ENCODE results near the gene COL6A1. TPM values are rescaled to one million over a fixed set of nuclear protein-coding genes. Genes with fewer than 3 reads are reported as not detected.
"Not testable (repeated sequence)": the region's sequence is repeated elsewhere in the genome, so short reads cannot be mapped to it uniquely, and the experiment has no call there.

The COL6A1 gene
- total RNA-seq, 1 donor from 2014 or later: 154 TPM

DNA sequence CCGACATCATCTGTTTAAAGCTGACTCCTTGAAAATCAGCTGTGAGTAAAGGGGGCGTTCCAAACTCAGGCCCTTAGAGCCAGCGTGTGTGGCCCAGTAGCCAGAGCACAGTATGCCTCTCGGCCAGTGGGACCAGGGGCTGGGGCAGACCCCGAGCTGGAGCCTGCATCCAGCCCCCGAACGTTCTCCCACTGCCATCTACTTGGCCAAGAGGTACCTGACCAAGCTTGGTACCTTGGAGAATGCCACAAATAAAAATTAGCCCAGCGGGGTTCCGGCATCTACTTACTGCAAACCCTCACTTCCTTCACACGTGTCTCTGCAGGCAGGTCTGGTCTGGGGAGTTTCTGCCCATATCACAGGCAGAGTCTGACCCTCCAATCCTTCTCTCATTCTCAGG lies 59.6 kb downstream of the COL6A1 start:
- intact Hi-C loops (cut with micrococcal nuclease): no loop called here

DNA sequence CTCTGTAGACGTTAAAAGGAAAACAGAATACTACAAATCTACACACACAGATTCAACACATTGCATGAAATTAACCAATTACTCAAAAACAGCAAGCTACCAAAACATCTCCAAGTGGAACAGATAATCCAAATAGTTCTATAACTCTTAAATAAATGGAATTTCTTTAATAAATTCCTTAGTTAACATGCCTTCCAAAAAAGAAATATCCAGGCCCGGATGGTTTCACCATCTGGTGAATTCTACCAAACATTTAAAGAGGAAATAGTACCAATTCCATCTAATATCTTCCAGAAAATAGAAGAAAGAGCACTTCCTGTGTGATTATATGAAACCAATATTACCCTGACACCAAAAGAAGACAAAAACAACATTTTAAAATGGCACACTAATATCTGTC lies 63.6 kb downstream of the COL6A1 start:
- no peak for DNase-seq
- Histone ChIP-seq H3K9me3 (replicated peaks) (no peaks in the 10 kb centered on the region), H3K36me3 (no peaks in the 10 kb centered on the region), H3K4me3 (no peak overlapping the region), H3K27ac (replicated peaks) (peak overlapping the region; percentile 47), H3K4me1 (peaks cover 8% of the 10 kb centered on the region), H3K27me3 (ENCODE audit: low read depth) (no peaks in the 10 kb centered on the region)
- intact Hi-C loops (cut with micrococcal nuclease): no loop called here
- TF ChIP-seq, protein P1, sequence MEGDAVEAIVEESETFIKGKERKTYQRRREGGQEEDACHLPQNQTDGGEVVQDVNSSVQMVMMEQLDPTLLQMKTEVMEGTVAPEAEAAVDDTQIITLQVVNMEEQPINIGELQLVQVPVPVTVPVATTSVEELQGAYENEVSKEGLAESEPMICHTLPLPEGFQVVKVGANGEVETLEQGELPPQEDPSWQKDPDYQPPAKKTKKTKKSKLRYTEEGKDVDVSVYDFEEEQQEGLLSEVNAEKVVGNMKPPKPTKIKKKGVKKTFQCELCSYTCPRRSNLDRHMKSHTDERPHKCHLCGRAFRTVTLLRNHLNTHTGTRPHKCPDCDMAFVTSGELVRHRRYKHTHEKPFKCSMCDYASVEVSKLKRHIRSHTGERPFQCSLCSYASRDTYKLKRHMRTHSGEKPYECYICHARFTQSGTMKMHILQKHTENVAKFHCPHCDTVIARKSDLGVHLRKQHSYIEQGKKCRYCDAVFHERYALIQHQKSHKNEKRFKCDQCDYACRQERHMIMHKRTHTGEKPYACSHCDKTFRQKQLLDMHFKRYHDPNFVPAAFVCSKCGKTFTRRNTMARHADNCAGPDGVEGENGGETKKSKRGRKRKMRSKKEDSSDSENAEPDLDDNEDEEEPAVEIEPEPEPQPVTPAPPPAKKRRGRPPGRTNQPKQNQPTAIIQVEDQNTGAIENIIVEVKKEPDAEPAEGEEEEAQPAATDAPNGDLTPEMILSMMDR (IDR thresholded peaks at IDR 0.05; ENCODE audit: borderline replicate concordance): no peak

More for the DNA sequence above, 59.6 kb downstream of the COL6A1 start:
- Histone ChIP-seq H3K9me3 (replicated peaks) (no peaks in the 10 kb centered on the region), H3K27me3 (ENCODE audit: low read depth) (no peaks in the 10 kb centered on the region), H3K4me1 (peaks cover 19% of the 10 kb centered on the region), H3K4me3 (no peak overlapping the region), H3K27ac (replicated peaks) (no peak overlapping the region), H3K36me3 (no peaks in the 10 kb centered on the region)
- TF ChIP-seq, protein P1 (IDR thresholded peaks at IDR 0.05; ENCODE audit: borderline replicate concordance): no peak
- no peak for DNase-seq

GRCh38 chr21:46046471-46046870 lies 64.9 kb downstream of the COL6A1 start:
- Histone ChIP-seq H3K9me3 (replicated peaks) (no peaks in the 10 kb centered on the region), H3K4me1 (peaks cover 16% of the 10 kb centered on the region), H3K27ac (replicated peaks) (peak overlapping the region; percentile 47), H3K36me3 (no peaks in the 10 kb centered on the region), H3K4me3 (no peak overlapping the region), H3K27me3 (ENCODE audit: low read depth) (no peaks in the 10 kb centered on the region)
- no peak for DNase-seq
- TF ChIP-seq, protein P1 (IDR thresholded peaks at IDR 0.05; ENCODE audit: borderline replicate concordance): no peak
- intact Hi-C loops (cut with micrococcal nuclease): no loop called here

DNA sequence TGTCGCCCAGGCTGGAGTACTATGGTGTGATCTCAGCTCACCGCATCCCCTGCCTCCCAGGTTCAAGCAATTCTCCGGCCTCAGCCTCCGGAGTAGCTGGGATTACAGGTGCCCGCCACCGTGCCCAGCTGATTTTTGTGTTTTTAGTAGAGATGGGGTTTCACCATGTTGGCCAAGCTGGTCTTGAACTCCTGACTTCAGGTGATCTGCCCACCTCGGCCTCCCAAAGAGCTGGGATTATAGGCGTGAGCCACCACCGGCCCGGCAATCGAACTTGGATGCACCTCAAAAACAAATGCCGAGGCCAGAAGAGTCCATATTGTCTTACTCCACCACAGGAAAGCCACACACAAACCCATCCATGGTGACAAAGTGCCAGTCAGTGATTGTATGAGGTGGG lies 65.3 kb downstream of the COL6A1 start:
- H3K36me3 ChIP-seq; H3K4me3 ChIP-seq; H3K9me3 ChIP-seq (replicated peaks); DNase-seq; H3K27ac ChIP-seq (replicated peaks); intact Hi-C loops (cut with micrococcal nuclease); H3K27me3 ChIP-seq (ENCODE audit: low read depth): not testable (repeated sequence)
- H3K4me1 ChIP-seq: peaks cover 16% of the 10 kb centered on the region

GRCh38 chr21:46048926-46049889 lies 67.6 kb downstream of the COL6A1 start:
- Histone ChIP-seq H3K27ac (replicated peaks) (peak overlapping the region; percentile 84), H3K4me1 (peaks cover 22% of the 10 kb centered on the region), H3K36me3 (no peaks in the 10 kb centered on the region), H3K9me3 (replicated peaks) (peaks cover 4% of the 10 kb centered on the region), H3K27me3 (ENCODE audit: low read depth) (no peaks in the 10 kb centered on the region), H3K4me3 (no peak overlapping the region)
- DNase-seq: peak; percentile 90
- intact Hi-C loops (cut with micrococcal nuclease): no loop called here
- TF ChIP-seq, protein P1 (IDR thresholded peaks at IDR 0.05; ENCODE audit: borderline replicate concordance): no peak

Data from left ventricle myocardium inferior (tissue), 1 donor.